Posterior cingulate gyrus (tissue), 11 donors: Measurements from ENCODE around the gene ATP5F1E.

Experiments
- DNase-seq, 10 donors: peaks; one replicate each; pipeline versions ENCODE4 v3.0.0 to v3.0.0-alpha.2; 2020 to 2021; ENCODE audit warnings: mixed read lengths in 3 of 10
- intact Hi-C: fragments of 100-400 bp; cut with DNase I; formaldehyde crosslinking; loops from one replicate; pipeline ENCODE4 v1.15.1; 2023

ATP5F1E gene

DNA sequence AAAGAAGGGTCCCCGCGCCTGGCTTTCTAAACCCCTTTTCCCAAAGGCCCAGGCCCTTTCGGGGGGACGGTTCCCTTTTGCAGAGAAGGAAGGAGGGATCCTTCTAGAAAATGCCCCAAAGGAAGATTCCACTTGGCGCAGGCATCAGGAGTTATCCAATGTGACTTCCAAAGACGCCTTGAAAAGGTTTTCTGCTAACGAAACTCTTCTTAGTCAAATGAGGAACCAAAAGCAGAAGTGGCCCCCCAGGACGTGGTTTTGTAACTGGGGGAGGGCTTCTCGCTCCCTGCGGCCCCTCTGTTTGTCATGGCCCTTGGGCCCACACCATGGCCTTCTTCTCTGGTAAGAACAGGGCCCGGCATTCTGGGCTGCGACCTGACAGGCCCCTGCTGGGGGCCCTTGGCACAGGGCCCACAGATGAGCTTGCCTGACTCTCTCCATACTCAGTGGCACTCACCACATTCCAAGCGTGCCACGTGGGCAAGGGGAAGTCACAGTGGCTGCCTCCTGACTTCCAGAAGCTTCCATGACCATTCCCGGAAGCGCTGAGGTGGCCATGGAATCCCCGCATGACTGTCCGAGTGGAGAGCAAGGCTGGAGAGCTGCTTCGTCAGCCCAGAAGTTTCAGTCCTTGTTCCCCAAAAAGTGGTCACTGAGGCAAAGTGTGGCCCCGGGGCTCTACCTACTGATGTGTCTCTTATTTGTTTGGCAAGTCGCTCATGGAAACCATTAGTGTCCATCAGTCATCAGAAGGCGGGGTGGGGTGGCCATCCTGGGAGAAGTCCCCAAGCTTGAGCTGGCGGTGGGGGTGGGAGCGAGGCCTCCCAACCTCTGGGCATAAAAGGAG is 24.2 kb downstream of the ATP5F1E start:
- intact Hi-C loops, result no loop called here
- DNase-seq, result peak in 2 of 10 donors; percentile 82

DNA sequence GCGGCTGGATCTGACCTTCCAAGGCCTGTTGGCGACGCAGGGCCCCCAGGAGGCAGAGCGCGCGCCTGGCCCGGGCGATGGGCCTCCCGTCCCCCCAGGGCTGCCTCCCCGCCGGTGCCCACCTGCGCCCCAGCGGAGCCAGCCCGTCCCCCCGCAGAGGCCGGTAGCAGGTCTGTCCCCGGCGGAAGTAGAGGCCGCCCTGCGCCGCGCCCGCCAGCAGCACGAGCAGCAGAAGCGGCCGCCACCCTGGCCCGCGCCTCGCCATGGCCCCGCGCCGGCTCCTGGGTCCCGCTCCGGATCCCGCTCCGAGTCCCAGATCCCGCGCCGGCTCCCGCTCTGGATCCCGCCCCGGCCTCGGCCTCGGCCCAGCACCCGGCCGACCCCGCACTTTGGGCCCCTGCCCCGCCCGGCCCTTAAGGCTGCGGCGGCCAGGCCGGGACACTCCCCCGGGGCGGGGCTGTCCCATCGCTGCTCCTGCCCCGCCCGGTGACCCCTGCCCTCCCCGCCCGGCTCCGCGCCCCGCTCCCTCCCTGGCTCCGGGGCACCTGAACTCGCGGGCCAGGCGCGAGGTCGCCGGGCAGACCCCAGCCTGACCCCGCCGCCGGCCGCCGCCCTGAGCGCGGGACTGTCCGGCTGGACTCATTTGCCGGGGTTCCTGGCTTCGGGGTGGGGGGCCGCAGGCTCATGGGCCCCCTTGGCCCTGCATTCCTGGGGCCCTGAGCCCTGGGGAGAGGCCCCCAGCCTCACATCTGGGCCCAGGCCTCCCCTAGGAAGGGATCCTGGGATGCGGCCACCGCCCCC is 25.1 kb downstream of the ATP5F1E start, which contains the start of gene CTSZ:
Gene CTSZ, minus strand, starts transcription at position 391 of the 801 bp plus-strand sequence. Its CDS starts 126 bp downstream, at position 265.
- intact Hi-C loops, result no loop called here
- peak in 4 of 10 donors; percentile 38 to 86 (median 81) for DNase-seq

DNA sequence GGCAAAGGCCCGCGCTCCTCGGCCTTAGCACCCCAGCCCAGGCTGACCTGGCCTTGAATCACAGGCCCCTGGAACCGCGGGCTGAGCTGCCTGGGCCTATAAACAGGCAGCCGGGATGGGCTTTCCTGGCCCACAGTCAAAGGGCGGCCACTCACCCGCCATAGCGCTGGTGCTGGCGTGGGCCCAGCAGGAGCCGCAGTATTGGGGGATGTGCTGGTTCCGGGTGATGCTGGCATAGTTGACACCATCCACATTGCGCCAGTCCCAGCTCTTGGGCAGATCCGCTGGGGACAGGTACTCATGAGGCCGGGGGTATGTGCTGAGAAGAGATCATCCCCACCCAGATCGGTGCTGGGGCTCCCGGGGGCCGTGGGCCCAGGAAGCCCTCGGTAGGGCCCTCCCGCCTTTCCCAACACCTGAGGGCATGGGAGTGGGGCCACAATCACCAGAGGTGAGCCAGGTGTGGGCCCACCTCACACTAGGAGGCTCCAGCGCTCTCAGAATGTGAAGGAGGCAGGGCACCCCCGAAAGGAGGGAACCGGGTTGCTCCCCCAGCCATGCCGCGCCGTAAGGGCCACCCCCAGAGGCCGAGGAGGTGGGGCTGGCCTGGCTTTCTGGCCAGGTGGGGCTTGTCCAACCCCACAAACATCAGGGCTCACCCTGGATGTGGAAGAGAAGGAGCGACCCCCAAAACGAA is 25.8 kb downstream of the ATP5F1E start:
- DNase-seq, result peak in 1 of 10 donors; percentile 77
- intact Hi-C loops, result no loop called here

DNA sequence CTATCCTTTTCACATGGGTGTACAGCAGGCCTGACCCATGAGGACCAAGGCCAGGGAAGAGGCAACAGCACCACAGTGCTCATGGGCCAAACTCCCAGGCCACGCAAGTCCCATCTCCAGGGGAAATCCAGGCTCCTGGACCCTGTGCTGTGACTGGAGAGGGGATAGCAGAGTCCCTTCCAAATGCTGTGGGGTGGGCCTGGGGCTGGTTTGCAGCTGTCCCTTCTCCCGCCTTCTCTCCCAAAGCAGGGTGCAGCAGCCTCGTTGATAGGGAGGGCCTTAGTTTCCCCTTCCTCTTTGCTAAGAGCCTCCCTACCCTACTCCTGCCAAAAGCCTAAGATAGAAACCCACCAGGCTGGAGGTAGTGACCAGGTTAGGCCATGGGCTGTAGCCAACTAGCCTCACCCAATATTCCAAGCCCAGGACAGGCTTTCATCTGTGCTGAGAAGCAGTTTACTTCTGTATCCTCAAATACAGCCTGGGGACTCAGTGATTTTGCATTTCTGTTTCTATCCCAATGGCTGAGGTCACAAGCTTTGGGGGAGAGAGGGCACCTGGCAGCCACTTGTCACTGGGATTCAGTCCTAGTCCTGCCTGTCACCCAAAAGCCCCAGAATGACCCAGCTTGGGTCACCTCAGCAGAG is 26.5 kb downstream of the ATP5F1E start:
- DNase-seq, result peak in 1 of 10 donors; percentile 55
- intact Hi-C loops, result no loop called here

DNA sequence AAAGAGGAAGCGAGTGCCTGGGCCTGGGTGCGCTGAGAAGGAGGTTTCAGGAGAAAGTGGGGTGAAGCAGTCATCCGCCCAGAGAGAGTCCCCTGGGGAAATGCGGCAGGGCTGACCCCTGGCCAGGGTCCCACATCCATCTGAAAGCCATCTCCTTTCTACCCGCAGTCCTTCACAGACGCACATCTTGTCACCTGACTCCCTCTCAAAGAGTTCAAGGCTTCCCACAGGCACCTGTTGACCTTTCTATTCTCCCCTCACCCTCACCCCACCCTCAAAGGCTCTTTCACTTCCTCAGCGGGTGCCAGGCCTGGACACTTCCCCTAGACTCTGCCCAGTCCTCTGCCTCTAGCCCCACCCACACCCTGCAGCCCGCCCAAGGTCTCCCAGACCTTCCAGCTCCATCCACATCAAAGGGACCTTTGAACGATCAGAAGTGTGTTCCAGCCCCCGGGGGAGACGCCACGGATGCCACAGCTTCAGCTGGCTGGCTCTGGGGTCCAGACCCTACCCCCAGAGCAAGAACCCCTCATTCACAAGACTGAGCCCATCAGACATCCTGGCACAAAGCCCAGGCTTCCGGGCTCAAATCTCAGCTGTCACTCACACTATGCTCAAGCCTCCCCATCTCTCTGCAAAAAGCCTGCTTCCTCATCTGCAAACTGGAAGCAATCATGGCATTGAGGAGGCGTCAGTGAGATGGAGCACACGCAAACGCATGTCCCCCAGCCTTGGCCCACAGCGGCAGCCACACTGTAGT is 27.2 kb downstream of the ATP5F1E start:
- peak in 1 of 10 donors; percentile 85 for DNase-seq
- intact Hi-C loops, result no loop called here

DNA sequence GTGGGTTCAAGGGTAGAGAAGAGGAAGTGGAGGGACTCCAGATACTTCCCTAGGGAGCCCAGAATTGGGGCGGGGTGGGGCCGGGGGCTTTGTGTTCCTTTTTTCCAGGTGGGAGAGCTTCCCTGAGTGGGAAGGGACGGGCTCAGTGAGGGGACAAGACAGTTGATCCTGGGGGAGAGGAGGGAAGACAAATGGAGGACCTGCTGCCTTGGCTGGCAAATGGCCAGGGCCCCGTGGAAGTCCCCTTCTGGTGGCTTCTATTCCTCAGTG is 27.7 kb downstream of the ATP5F1E start:
- peak in 2 of 10 donors; percentile 36 to 56 for DNase-seq
- intact Hi-C loops, result no loop called here

DNA sequence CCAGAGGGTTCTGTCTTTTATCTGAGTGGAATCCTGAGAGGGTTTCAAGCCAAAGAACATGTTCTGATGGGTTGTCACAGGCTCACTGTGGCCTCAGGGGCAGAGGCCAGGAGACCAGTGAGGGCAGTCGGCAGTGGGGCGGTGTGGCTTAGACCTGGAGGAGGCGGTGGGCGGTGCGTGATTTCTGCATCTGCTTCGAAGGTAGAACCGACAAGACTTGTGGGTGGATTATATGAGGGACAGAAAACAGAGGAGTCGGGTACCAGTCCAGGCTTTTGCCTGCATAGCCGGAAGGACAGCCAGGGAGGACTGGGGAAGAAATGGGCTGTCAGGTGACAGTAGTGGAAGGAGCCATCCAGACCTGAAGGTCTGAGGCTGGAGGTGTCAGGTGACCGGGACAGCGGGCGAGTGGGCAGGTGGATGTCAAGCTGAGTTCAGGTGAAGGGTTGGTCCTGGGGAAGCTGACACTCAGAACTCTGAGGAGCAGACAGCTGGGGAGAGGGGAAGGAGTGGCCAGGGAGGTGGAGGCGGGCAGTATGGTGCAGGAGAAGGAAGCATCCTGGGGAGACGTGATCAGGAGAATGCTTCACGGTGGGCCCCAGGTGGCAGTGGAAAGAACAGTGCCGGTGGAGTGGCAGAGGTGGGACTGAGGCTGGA is 28.2 kb downstream of the ATP5F1E start:
- intact Hi-C loops, result no loop called here
- peak in 2 of 10 donors; percentile 70 to 82 for DNase-seq

DNA sequence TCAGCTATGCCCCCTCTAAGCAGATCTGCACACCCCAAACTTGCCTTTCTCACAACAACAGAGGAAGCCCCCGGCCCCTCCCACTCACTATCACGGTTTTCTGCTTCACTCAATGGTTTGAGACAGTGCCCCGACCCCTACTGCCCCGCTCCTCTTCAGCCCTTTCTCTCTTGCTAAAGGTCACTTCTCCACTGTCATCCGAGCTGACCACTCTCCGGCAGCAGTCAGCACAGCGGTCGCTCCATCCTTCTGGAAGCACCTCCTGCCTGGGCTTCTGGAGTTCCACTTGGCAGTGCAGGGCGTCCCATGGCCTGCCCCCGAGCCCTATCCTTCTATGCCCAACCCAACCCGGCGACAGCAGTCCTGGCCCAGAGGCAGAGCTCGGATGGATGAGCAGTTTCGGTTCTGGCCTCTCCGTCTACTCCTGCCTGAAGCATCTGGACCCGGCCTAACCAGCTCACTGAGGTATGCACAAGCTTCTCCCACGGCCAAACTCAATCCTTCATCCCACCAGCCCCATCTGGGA is 29.2 kb downstream of the ATP5F1E start:
- intact Hi-C loops, result no loop called here
- peak in 2 of 10 donors; percentile 52 to 74 for DNase-seq

DNA sequence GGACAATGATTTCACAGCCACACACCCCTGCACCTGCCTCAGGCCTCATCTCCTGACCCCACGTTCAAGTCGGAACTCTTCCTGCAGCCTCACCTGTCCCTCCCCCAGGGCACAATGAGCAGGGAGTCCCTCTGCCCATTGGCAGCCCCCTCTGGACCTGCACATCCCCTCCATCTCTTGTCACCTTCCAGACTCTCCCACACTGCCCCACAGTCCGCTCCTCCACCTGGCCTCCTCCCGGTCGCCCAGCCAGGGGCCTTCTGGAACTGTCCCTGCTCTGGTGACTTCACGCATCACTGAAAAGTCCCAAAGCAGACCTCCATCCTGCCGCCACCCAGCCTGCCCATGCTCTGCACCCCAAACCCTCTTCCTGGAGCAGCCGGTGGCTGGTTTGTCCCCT is 29.7 kb downstream of the ATP5F1E start:
- DNase-seq, result peak in 2 of 10 donors; percentile 59 to 76

DNA sequence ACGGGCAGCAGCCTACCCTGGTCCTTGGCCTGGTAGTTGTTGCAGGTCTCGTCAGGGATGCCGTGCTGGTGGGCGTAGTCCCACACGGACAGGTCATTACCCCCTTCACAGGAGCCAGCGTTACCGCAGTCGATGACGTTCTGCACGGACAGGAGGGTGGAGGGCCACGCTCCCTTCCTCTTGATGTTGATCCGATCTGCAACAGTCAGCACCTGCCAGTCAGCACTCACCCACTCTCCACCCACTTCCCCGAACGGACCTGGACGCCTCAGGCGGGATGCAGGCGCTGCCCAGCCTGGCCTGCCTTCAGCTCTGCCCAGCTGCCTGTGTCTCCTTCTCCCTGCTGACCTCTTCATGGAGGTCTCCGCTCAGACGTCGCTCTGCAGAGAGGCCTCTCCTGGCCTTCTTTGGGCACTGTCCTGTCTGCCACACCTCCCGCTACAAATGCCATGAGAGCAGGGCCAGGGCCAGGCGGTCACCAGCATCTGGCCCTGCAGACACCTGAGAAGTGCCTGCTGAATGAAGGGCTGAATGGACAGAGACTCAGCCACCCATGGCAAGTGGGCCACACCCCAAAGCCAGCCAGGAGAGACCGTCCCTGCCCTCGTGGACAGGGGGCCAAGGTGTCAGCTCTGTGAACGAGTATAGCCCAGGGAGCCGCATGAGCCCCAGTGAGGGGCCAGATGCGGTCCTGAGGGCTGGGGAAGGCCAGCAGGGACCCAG is 30.5 kb downstream of the ATP5F1E start:
- peak in 3 of 10 donors; percentile 62 to 72 (median 67) for DNase-seq
- intact Hi-C loops, result no loop called here

More for the DNA sequence above, 29.7 kb downstream of the ATP5F1E start:
- intact Hi-C loops, result no loop called here

DNA sequence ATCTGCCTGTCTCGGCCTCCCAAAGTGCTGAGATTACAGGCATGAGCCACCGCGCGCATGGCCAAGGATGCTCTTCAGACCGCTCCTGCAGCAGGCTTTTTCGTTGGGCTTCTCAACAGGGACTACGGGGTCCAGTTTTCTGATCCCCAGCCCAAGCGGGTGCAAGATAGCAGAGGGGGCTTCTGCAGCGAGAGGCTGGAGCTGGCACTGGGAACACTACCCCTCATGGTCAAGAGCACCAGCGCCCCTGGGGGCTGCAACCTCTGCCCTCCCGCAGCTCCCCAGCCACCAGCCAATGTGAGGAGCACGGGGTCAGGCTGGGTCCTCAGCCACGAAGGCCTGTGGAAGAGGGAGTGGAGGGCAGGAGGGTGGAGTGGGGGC is 31.1 kb downstream of the ATP5F1E start:
- intact Hi-C loops, result no loop called here
- DNase-seq, result peak in 2 of 10 donors; percentile 54 to 75

DNA sequence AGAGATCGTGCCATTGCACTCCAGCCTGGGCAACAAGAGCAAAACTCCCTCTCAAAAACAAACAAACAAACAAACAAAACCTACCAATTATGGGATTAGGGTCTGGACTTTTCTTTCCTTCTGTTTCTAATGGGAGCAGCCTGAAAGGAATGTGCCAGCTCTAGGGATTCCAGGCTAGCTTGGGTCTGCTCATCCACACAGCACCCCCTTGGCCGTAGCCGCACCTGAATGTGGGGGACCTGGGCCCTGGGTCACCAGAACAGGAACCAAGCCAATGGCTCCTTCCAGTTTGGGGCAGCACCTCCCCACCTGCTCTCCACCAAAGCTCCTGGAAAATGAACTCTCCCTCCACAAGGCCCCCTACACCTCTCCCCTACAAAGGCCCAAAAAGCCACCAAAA is 31.8 kb downstream of the ATP5F1E start:
- intact Hi-C loops, result no loop called here
- peak in 1 of 10 donors; percentile 6 for DNase-seq

DNA sequence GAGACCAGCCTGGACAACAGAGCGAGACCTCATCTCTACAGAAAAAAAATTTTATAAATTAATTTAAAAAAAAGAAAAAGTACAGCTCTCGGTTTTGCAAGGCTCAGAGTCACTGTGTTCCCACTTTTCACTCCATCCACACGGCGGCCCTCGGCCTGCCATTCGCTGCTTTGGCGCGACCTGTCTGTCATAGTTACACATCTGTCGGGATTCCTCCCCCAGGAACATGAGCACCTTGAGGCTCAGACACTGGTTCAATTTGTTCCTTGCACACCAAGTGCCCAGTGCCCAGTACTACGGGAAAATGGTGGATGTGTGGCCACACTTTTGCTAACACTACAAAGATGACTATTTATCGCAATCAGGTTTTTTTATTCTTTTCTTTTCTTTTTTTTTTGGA is 33.5 kb downstream of the ATP5F1E start:
- peak in 2 of 10 donors; percentile 40 to 83 for DNase-seq
- intact Hi-C loops, result no loop called here

DNA sequence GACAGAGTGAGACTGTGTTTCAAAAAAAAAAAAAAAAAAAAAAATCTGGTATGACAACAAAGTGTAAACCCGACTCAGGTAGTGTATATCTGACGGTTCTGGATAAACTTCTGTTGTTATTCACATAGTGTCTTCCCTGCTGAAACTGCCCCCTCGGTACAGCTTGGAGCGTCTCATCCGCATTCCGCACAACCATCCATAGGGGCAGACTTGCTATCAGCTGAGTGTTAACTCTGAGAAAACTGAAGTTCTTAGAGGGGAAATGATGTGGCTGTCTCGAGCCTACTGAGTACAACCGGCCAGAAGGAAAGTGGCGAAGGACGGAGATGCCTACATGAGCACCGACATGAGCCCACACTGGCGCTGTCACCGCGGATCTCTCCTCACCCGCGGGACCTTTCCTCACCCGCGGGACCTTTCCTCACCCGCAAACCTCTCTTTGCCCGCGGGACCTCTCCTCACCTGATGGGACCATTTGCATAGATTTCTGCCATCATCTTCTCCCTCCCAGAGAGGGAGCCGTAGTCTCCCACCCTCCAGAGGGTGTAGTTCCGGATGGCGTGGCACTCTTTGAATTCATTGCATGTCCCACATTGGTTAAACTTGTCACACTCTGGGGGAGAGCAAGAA is 34.9 kb downstream of the ATP5F1E start:
- intact Hi-C loops, result no loop called here

DNA sequence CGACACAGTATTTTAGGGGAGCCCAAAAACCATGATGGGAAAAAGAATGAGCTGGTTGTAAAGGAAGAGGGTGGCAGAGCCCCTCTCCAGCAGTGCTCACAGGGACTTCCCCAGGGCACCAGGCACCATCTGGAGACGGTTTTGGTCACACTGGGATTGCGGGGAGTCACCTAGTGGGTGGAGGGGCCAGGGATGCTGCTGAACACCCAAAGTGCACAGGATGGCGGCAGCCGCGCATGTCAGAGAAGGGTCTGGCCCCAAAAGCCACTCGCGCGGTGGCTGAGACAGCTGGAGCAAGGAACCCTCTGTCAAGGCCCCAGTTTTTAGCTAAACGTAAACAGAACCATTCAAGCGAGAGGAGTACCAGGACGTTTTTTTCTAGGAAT is 35.9 kb downstream of the ATP5F1E start:
- intact Hi-C loops, result no loop called here
- peak in 2 of 10 donors; percentile 30 to 68 for DNase-seq

More for the DNA sequence above, 34.9 kb downstream of the ATP5F1E start:
- peak in 2 of 10 donors; percentile 16 to 64 for DNase-seq

DNA sequence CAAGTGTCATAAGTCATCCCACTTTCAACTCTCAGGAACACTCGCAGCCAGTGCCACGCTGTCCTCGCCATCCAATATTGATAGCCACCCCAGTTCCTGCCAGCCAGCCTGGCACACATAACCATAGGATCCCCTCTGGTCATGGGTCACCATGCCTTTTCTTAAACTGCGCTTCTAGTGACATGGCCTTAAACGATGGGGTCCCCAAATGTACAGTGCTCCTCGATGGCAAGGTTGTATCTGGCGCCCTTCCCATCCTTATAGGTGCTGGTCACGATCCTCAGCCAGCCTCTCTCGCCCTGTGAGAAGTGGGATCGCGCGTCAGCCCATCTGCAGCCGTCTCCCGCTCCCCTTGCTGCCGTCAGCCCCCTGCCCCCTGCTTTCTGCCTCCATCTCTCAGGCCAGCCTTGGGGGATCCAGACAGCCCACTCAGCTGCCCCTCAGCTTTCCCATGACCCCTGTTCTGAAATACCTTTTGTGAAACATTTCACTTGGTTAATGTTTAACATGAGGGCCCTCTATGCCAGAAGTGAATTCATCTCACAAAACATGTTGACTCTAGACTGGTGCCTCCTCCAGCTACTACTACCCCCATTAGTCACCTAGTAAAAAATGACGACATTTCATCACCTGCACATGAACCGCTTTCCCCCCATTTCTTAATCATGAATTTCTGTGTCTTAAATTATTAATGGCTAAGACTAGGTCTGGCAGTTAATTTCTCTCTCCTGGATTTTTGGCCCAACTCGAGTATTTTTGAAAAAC is 36.5 kb downstream of the ATP5F1E start:
- DNase-seq, result peak in 2 of 10 donors; percentile 15 to 77
- intact Hi-C loops, result no loop called here
